Right atrium auricular region (tissue), 2 donors: ENCODE results near the gene ADAMTS2. TPM values are rescaled to one million over a fixed set of nuclear protein-coding genes. Genes with fewer than 3 reads are reported as not detected.
"Not testable (repeated sequence)": the region's sequence is repeated elsewhere in the genome, so short reads cannot be mapped to it uniquely, and the experiment has no call there.

Experiments used
- DNase-seq: peaks from one replicate; pipeline ENCODE4 v3.0.0-alpha.2; 2019; ENCODE audit warnings: low spot score
- H3K27ac ChIP-seq, 2 donors: fragments of 200-600 bp; sonication (generic); 1 replicate in 1 of 2; 2 replicates in 1 of 2; pipeline ENCODE4 v1.5.1; 2016 to 2019
- H3K27me3 ChIP-seq, 2 donors: fragments of 200-600 bp; sonication (generic); one replicate each; pipeline versions ENCODE4 v1.5.1 to v1.6.0; 2017 to 2019
- H3K36me3 ChIP-seq: fragments of 200-600 bp; sonication (generic); one replicate; pipeline ENCODE4 v1.5.1; 2016
- H3K4me1 ChIP-seq, 2 donors: fragments of 200-600 bp; sonication (generic); one replicate each; pipeline versions ENCODE4 v1.5.1 to v1.6.0; 2017 to 2019
- H3K4me3 ChIP-seq, 2 donors: fragments of 200-600 bp; sonication (generic); 1 replicate in 1 of 2; 2 replicates in 1 of 2; pipeline ENCODE4 v1.5.1; 2017 to 2019; ENCODE audit warnings: mild to moderate bottlenecking in 1 of 2, moderate library complexity in 1 of 2
- H3K9me3 ChIP-seq, 2 donors: fragments of 200-600 bp; sonication (generic); one replicate each; pipeline ENCODE4 v1.5.1; 2019
- CTCF ChIP-seq, 2 donors: fragments of 200-600 bp; sonication (generic); IDR thresholded peaks; one replicate each; pipeline ENCODE4 v1.5.1; 2019; ENCODE audit warnings: antibody characterized with exemption in 2 of 2
- total RNA-seq, 2 donors: library from RNA; depleted of rRNA; stranded (reverse); fragments of >200 nt; gene quantifications; one replicate each; pipeline ENCODE4 v1.1.0, GENCODE V29; 2016

The ADAMTS2 gene
- total RNA-seq, 2 donors from 2014 or later, result 13.6 to 13.7 TPM

GRCh38 chr5:179218943-179219330 lies 126.3 kb downstream of the ADAMTS2 start:
- Histone ChIP-seq H3K4me1 (no peaks in the 10 kb centered on the region), H3K4me3 (no peak overlapping the region), H3K9me3 (no peaks in the 10 kb centered on the region), H3K27me3 (no peaks in the 10 kb centered on the region), H3K36me3 (no peaks in the 10 kb centered on the region), H3K27ac (no peak overlapping the region)
- TF ChIP-seq CTCF (IDR thresholded peaks at IDR 0.05), result no peak
- no peak for DNase-seq

- Histone ChIP-seq H3K27me3 (no peaks in the 10 kb centered on the region), H3K9me3 (no peaks in the 10 kb centered on the region), H3K36me3 (no peaks in the 10 kb centered on the region), H3K4me3 (no peak overlapping the region), H3K27ac (no peak overlapping the region), H3K4me1 (no peaks in the 10 kb centered on the region)
- TF ChIP-seq CTCF (IDR thresholded peaks at IDR 0.05), result no peak
- DNase-seq, result no peak
Observed at GRCh38 chr5:179217956-179218942, 127.0 kb downstream of the ADAMTS2 start.

- H3K27me3 ChIP-seq, result no peaks in the 10 kb centered on the region
- no peak overlapping the region for H3K27ac ChIP-seq
- TF ChIP-seq CTCF (IDR thresholded peaks at IDR 0.05), result no peak
- DNase-seq, result no peak
- H3K9me3 ChIP-seq, result no peaks in the 10 kb centered on the region
- H3K4me3 ChIP-seq, result no peak overlapping the region
- no peaks in the 10 kb centered on the region for H3K36me3 ChIP-seq
- no peaks in the 10 kb centered on the region for H3K4me1 ChIP-seq
Observed at GRCh38 chr5:179217356-179217755, 127.9 kb downstream of the ADAMTS2 start.

GRCh38 chr5:179216381-179216780 lies 128.9 kb downstream of the ADAMTS2 start:
- H3K9me3 ChIP-seq, H3K36me3 ChIP-seq, H3K27ac ChIP-seq, H3K4me1 ChIP-seq, DNase-seq, H3K4me3 ChIP-seq, H3K27me3 ChIP-seq: not testable (repeated sequence)

GRCh38 chr5:179215576-179215975 lies 129.7 kb downstream of the ADAMTS2 start:
- Histone ChIP-seq H3K4me1 (no peaks in the 10 kb centered on the region), H3K27me3 (no peaks in the 10 kb centered on the region), H3K36me3 (no peaks in the 10 kb centered on the region), H3K27ac (no peak overlapping the region), H3K4me3 (no peak overlapping the region), H3K9me3 (no peaks in the 10 kb centered on the region)
- DNase-seq, result no peak
- TF ChIP-seq CTCF (IDR thresholded peaks at IDR 0.05), result no peak

GRCh38 chr5:179214678-179215077 lies 130.6 kb downstream of the ADAMTS2 start:
- Histone ChIP-seq H3K4me1 (no peaks in the 10 kb centered on the region), H3K27ac (no peak overlapping the region), H3K9me3 (no peaks in the 10 kb centered on the region), H3K36me3 (no peaks in the 10 kb centered on the region), H3K4me3 (no peak overlapping the region), H3K27me3 (no peaks in the 10 kb centered on the region)
- no peak for TF ChIP-seq CTCF (IDR thresholded peaks at IDR 0.05)
- DNase-seq, result no peak
